GM12878 (cell line): ENCODE measurements around the gene FPGS. TPM values are rescaled to one million over a fixed set of nuclear protein-coding genes. Genes with fewer than 3 reads are reported as not detected.
A peak's percentile ranks its signal among the peaks of the same experiment; 100 is the strongest.

Experiments
- ATAC-seq: fragments of 200-7000 bp; cut with Tn5 transposase; 3 replicates; pipeline ENCODE4 v1.9.1; 2020; ENCODE audit warnings: mild to moderate bottlenecking, moderate library complexity
- BruUV-seq: library from RNA; stranded (reverse); fragments of 400-500 nt; replicated peaks from 2 replicates; lab custom pipeline; 2021; lab: Mats Ljungman, UMichigan
- CTCF ChIA-PET: fragments of 300-600 bp; sonication (Branson Sonifier 250); formaldehyde crosslinking; extraction: SDS; loops from one replicate; lab custom pipeline; 2021; ENCODE audit warnings: inconsistent platforms; lab: Yijun Ruan, JAX
- POLR2A ChIA-PET: fragments of 350-600 bp; formaldehyde crosslinking; extraction: SDS; loops from one replicate; lab custom pipeline; 2021; ENCODE audit warnings: inconsistent platforms; lab: Charles Lee
- RAD21 ChIA-PET: fragments of 300-600 bp; sonication (Branson Sonifier 250); formaldehyde crosslinking; loops from one replicate; lab custom pipeline; 2023; ENCODE audit warnings: antibody characterized with exemption; ENCODE audit not compliant: unreplicated experiment; lab: Charles Lee
- SMC1A ChIA-PET: fragments of 300-600 bp; sonication (Branson Sonifier 250); formaldehyde crosslinking; loops from one replicate; lab custom pipeline; 2023; ENCODE audit not compliant: unreplicated experiment, uncharacterized antibody; lab: Charles Lee
- DNase-seq: peaks from one replicate; pipeline ENCODE4 v3.0.0-alpha.2; 2011; ENCODE audit warnings: low read depth, low spot score
- FAIRE-seq: peaks from 3 replicates; lab custom pipeline; 2011; peaks lifted over from hg19 to GRCh38; lab: Jason Lieb, UNC
- H2AFZ ChIP-seq: 2 replicates; pipeline ENCODE4 v1.6.0; 2011; ENCODE audit warnings: low read depth, low read length, control low read depth; ENCODE audit not compliant: control insufficient read depth
- H3K27ac ChIP-seq: 2 replicates; pipeline ENCODE4 v1.5.1; 2011; ENCODE audit warnings: control low read depth; ENCODE audit not compliant: control insufficient read depth, insufficient read depth
- H3K27me3 ChIP-seq, 2 experiments: replicated peaks in 1 of 2; 2 replicates each; pipeline versions ENCODE4 v1.6.0 to v1.6.1; 2011; ENCODE audit warnings: low read length in 1 of 2; ENCODE audit not compliant: control insufficient read depth in 2 of 2, insufficient read depth in 2 of 2
- H3K36me3 ChIP-seq, 2 experiments: 2 replicates each; pipeline ENCODE4 v1.5.1; 2011; ENCODE audit warnings: low read length in 1 of 2; ENCODE audit not compliant: control insufficient read depth in 2 of 2, insufficient read depth in 2 of 2
- H3K4me1 ChIP-seq: 2 replicates; pipeline ENCODE4 v1.6.1; 2011; ENCODE audit warnings: mild to moderate bottlenecking, low read length, moderate library complexity, mixed read lengths; ENCODE audit not compliant: control insufficient read depth, insufficient read depth
- H3K4me2 ChIP-seq: 2 replicates; pipeline ENCODE4 v1.6.0; 2011; ENCODE audit warnings: control low read depth; ENCODE audit not compliant: control insufficient read depth, insufficient read depth
- H3K4me3 ChIP-seq: fragments of 200-600 bp; sonication (generic); 2 replicates; pipeline ENCODE4 v1.5.1; 2016
- H3K79me2 ChIP-seq: 2 replicates; pipeline ENCODE4 v1.6.0; 2011; ENCODE audit warnings: low read length; ENCODE audit not compliant: control insufficient read depth, insufficient read depth
- H3K9ac ChIP-seq: 2 replicates; pipeline ENCODE4 v1.8.0; 2011; ENCODE audit warnings: low read length, control low read depth, mixed read lengths; ENCODE audit not compliant: control insufficient read depth, insufficient read depth
- H3K9me3 ChIP-seq: replicated peaks from 3 replicates; pipeline ENCODE4 v1.5.1; 2011; ENCODE audit warnings: mild to moderate bottlenecking, low read length; ENCODE audit not compliant: control insufficient read depth, insufficient read depth
- H4K20me1 ChIP-seq: 2 replicates; pipeline ENCODE4 v1.6.0; 2011; ENCODE audit not compliant: control insufficient read depth, insufficient read depth
- BCL3 ChIP-seq: IDR thresholded peaks from 2 replicates; pipeline ENCODE4 v1.6.1; 2011; ENCODE audit warnings: borderline replicate concordance, low read depth, mild to moderate bottlenecking, moderate library complexity, low read length; ENCODE audit not compliant: insufficient read depth, poor library complexity, severe bottlenecking
- E2F4 ChIP-seq: IDR thresholded peaks from 2 replicates; pipeline ENCODE4 v1.6.1; 2012; ENCODE audit warnings: low read depth, low read length, improper control_type of control experiment
- E2F8 ChIP-seq: fragments of 450-650 bp; IDR thresholded peaks from 2 replicates; pipeline ENCODE4 v1.6.1; 2018; ENCODE audit warnings: mild to moderate bottlenecking, low read depth, moderate library complexity; ENCODE audit not compliant: partially characterized antibody
- ETV6 ChIP-seq, 2 experiments: fragments of 450-650 bp in 1 of 2; IDR thresholded peaks in 1 of 2; conservative IDR thresholded peaks in 1 of 2; 2 replicates each; pipeline ENCODE4 v1.6.1; 2014; ENCODE audit warnings: antibody characterized with exemption in 1 of 2, borderline replicate concordance in 1 of 2, low read depth in 1 of 2, mild to moderate bottlenecking in 1 of 2, moderate library complexity in 1 of 2
- IRF4 ChIP-seq: IDR thresholded peaks from 2 replicates; pipeline ENCODE4 v1.6.1; 2011; ENCODE audit warnings: low read depth, low read length
- LARP7 ChIP-seq: fragments of 450-650 bp; IDR thresholded peaks from 2 replicates; pipeline ENCODE4 v1.6.1; 2017; ENCODE audit warnings: mild to moderate bottlenecking
- MEF2B ChIP-seq: fragments of 450-650 bp; IDR thresholded peaks from 2 replicates; pipeline ENCODE4 v1.6.1; 2018; ENCODE audit warnings: mild to moderate bottlenecking, moderate library complexity; ENCODE audit not compliant: partially characterized antibody, poor library complexity, severe bottlenecking
- NBN ChIP-seq: fragments of 450-650 bp; IDR thresholded peaks from 2 replicates; pipeline ENCODE4 v1.6.1; 2016
- NFXL1 ChIP-seq: fragments of 450-650 bp; IDR thresholded peaks from 2 replicates; pipeline ENCODE4 v1.6.1; 2017; ENCODE audit warnings: antibody characterized with exemption, mild to moderate bottlenecking, borderline replicate concordance
- NR2F1 ChIP-seq: fragments of 450-650 bp; conservative IDR thresholded peaks from 2 replicates; pipeline ENCODE4 v1.6.1; 2017; ENCODE audit warnings: mild to moderate bottlenecking
- PAX5 ChIP-seq: IDR thresholded peaks from 2 replicates; pipeline ENCODE4 v1.6.1; 2011; ENCODE audit warnings: low read depth, low read length, borderline replicate concordance
- STAT3 ChIP-seq: IDR thresholded peaks from 2 replicates; pipeline ENCODE4 v1.6.1; 2011; ENCODE audit warnings: low read depth, low read length, improper control_type of control experiment
- TAF1 ChIP-seq: IDR thresholded peaks from 2 replicates; pipeline ENCODE4 v1.6.1; 2011; ENCODE audit warnings: mild to moderate bottlenecking, low read depth, low read length, borderline replicate concordance
- YBX1 ChIP-seq: fragments of 450-650 bp; IDR thresholded peaks from 2 replicates; pipeline ENCODE4 v1.6.1; 2016; ENCODE audit warnings: antibody characterized with exemption
- ZNF274 ChIP-seq: IDR thresholded peaks from one replicate; pipeline ENCODE4 v1.8.0; 2011; ENCODE audit not compliant: insufficient read length, insufficient read depth
- WGBS: methylation state at CpG from one replicate; pipeline ENCODE4 v1.1.6; 2016; ENCODE audit warnings: low lambda C conversion rate; ENCODE audit not compliant: insufficient replicate concordance, insufficient coverage; ENCODE audit errors: missing lambda C conversion rate; 5-methylcytosine and 5-hydroxymethylcytosine counted together
- in situ Hi-C: fragments of 300-500 bp; cut with MboI; formaldehyde crosslinking; loops from 9 replicates; pipeline ENCODE4 v1.14.3; 2018; ENCODE audit warnings: mixed read lengths
- intact Hi-C: fragments of 100-400 bp; cut with micrococcal nuclease; formaldehyde crosslinking; loops from one replicate; pipeline ENCODE4 v1.14.2; 2022; ENCODE audit not compliant: unreplicated experiment
- polyA plus RNA-seq, 11 experiments: library from polyadenylated mRNA; depleted of rRNA in 4 of 11; unstranded in 6 of 11; stranded (reverse) in 5 of 11; fragments of >200 nt; fragmentation: Nextera tagmentation in 4 of 11; fragmentation: Illumina TruSeq in 1 of 11; extraction: Ambion mirVana in 4 of 11; extraction: Trizol in 1 of 11; gene quantifications; 1 replicate in 1 of 11; 2 replicates in 10 of 11; pipeline versions ENCODE4 v1.2.1 to v1.2.3, GENCODE V29; 2011 to 2016; ENCODE audit warnings: inconsistent platforms in 2 of 11, missing spikeins in 2 of 11, low read depth in 1 of 11
- total RNA-seq, 4 experiments: library from RNA; depleted of rRNA in 3 of 4; stranded (reverse); fragments of >200 nt in 3 of 4; fragmentation: Illumina TruSeq in 1 of 4; extraction: Trizol in 1 of 4; gene quantifications; 2 replicates each; pipeline versions ENCODE4 v1.2.1 to v1.2.3, GENCODE V29; 2013 to 2021

The FPGS gene
- total and polyA plus RNA-seq, 10 of the 15 experiments (the other 5 are each of a cell fraction or from before 2014, with no cell fraction given): 1.2 to 127 (median 80.4) TPM

GRCh38 chr9:127785933-127786772, 16.5 kb upstream of the FPGS start, which contains the start of gene CDK9 (continued):
- no peak for TF ChIP-seq IRF4
- peak; percentile 24; the same call in 1 of the 2 replicates for TF ChIP-seq E2F4
- TF ChIP-seq E2F8: no peak
- TF ChIP-seq NFXL1: no peak
- peak; percentile 29 for TF ChIP-seq LARP7

- intact Hi-C loops: loop anchor here (5.0 to 10.0 kb wide), 3 partner anchors 81 to 341 kb away; partner anchors contain the start of genes NAIF1, PTGES2 and SLC25A25
- H4K20me1 ChIP-seq: peaks cover 15% of the 10 kb centered on the region
- no peak for TF ChIP-seq BCL3
- no peak for TF ChIP-seq PAX5
- no peak for TF ChIP-seq ETV6 (conservative IDR thresholded peaks at IDR 0.05 in 1 of 2, IDR thresholded peaks at IDR 0.05 in 1 of 2; ENCODE audit: borderline replicate concordance in 1 of 2, low read depth in 1 of 2)
- TF ChIP-seq YBX1: no peak
- no peak for TF ChIP-seq TAF1
- TF ChIP-seq NBN: 0 out of 2 replicates have a peak, but pooled peaks have one; percentile 12
- TF ChIP-seq NR2F1: no peak
- TF ChIP-seq ZNF274: no peak
- TF ChIP-seq MEF2B: no peak
- TF ChIP-seq STAT3: no peak
Measured at GRCh38 chr9:127786773-127787104, 15.9 kb upstream of the FPGS start.

More at GRCh38 chr9:127786773-127787104, 15.9 kb upstream of the FPGS start:
- Histone ChIP-seq H3K27me3 (no peaks in the 10 kb centered on the region), H3K36me3 (peaks cover 24 to 34% of the 10 kb centered on the region in 2 experiments), H3K4me2 (peak overlapping the region; percentile 85), H2AFZ (no peak overlapping the region), H3K4me1 (peaks cover 37% of the 10 kb centered on the region), H3K4me3 (peak overlapping the region; percentile 85), H3K27ac (peak overlapping the region; percentile 82), H3K79me2 (peaks cover 36% of the 10 kb centered on the region), H3K9me3 (no peaks in the 10 kb centered on the region), H3K9ac (peak overlapping the region; percentile 84)
- no TSS peak for BruUV-seq
- SMC1A ChIA-PET: interaction anchor here (1.7 to 2.3 kb wide), 3 partner anchors 52 to 135 kb away, joined by 6 to 11 read pairs (median 9); partner anchors contain the start of gene TOR2A
- POLR2A ChIA-PET: interaction anchor here (1.5 kb wide), 1 partner anchor 119 kb away, joined by 4 read pairs; no protein-coding TSS in a partner anchor
- under 1% methylated on average over 12 of the region's 12 CpGs for WGBS
- in situ Hi-C loops: no loop called here
- ATAC-seq: no peak
- no peak for FAIRE-seq
- CTCF ChIA-PET: interaction anchor here (0.7 to 6.0 kb wide), 7 partner anchors 18 to 130 kb away, joined by 3 to 63 read pairs (median 4); partner anchors contain the start of genes ST6GALNAC4 and TOR2A
- RAD21 ChIA-PET: interaction anchor here (1.3 to 2.3 kb wide), 3 partner anchors 52 to 130 kb away, joined by 4 to 16 read pairs (median 9); partner anchors contain the start of genes ST6GALNAC4 and TOR2A
- DNase-seq: no peak
